ENCODE measurements around the gene AQP6. TPM values are rescaled to one million over a fixed set of nuclear protein-coding genes. Genes with fewer than 3 reads are reported as not detected.

The AQP6 gene
- total and polyA plus RNA-seq, 10 of the 15 experiments (the other 5 are each of a cell fraction or from before 2014, with no cell fraction given), result not detected

DNA sequence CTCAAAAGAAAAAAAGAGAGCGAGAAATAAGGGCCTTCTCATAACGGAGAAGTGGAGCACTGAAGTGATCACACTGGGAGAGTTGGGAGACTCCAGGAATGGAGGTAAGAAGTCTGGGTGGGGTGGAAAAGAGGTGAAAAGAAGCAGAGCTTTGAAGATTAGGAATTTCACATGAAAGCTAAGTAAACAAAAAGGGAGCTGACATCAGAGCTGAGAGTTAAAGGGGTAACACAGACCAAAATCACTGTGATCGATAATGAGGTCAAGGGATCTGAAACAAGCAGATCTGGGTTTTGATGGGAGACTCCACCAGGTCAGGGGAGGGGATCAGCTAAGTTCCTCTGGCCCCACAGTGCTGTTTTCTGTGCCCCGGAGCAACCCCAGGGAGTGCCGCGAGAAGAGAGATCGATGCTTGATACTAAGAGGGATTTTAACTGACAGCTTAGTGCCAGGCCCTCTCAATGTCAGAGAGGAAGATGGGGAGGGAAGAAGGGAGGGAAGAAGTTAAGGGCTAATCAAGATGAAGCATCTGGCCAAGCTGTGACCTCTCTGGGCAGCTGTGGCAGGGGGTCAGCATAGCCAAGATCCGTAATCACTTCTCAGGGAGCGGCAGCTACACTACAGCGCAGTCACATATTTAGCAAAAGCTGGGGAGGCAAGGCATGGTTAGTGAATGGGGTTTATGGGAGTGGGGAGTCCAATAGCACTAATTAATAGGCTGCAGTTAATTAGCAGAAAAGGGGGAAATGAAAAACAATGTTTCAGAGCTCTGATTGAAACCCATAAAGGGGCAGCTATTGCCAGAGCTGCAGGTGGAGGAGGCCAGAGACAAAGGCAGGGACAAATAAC is 8.0 kb downstream of the AQP6 start:
- DNase-seq (ENCODE audit: low read depth, low spot score), result no peak
- TF ChIP-seq ZNF274 (IDR thresholded peaks at IDR 0.05; ENCODE audit: insufficient read depth, insufficient read length), result no peak
- ChIA-PET CTCF (interaction anchor here (0.8 to 7.7 kb wide), 9 partner anchors 9 to 90 kb away, joined by 3 to 68 read pairs (median 4); no protein-coding TSS in a partner anchor), RAD21 (ENCODE audit: unreplicated experiment) (interaction anchor here (5.5 kb wide), 1 partner anchor 13 kb away, joined by 21 read pairs; no protein-coding TSS in a partner anchor), POLR2A (no interaction called here), SMC1A (ENCODE audit: uncharacterized antibody, unreplicated experiment) (interaction anchor here (0.6 to 1.2 kb wide), 2 partner anchors 13 to 23 kb away, joined by 3 read pairs; no protein-coding TSS in a partner anchor)
- no peaks in the 10 kb centered on the region for H3K4me1 ChIP-seq (ENCODE audit: control insufficient read depth, insufficient read depth, low read length)
- no peak overlapping the region for H3K27ac ChIP-seq (ENCODE audit: control insufficient read depth, insufficient read depth)
- no peak for ATAC-seq
- BruUV-seq (replicated peaks), result no TSS peak
- WGBS (ENCODE audit: insufficient coverage, insufficient replicate concordance, low lambda C conversion rate, missing lambda C conversion rate), result 98% methylated on average over 10 of the region's 10 CpGs
- in situ Hi-C loops (cut with MboI), result no loop called here
- no peaks in the 10 kb centered on the region for H3K79me2 ChIP-seq (ENCODE audit: control insufficient read depth, insufficient read depth, low read length)
- intact Hi-C loops (cut with micrococcal nuclease; ENCODE audit: unreplicated experiment), result no loop called here
- no peak overlapping the region for H3K4me3 ChIP-seq
- no peak overlapping the region for H3K9ac ChIP-seq (ENCODE audit: control insufficient read depth, insufficient read depth, low read length)
- no peaks in the 10 kb centered on the region for H3K9me3 ChIP-seq (replicated peaks; ENCODE audit: control insufficient read depth, insufficient read depth, low read length)
- no peaks in the 10 kb centered on the region; a peak in 1 of 4 replicates for H3K36me3 ChIP-seq (ENCODE audit: control insufficient read depth in 2 of 2, insufficient read depth in 2 of 2, low read length in 1 of 2)
- H4K20me1 ChIP-seq (ENCODE audit: control insufficient read depth, insufficient read depth), result no peaks in the 10 kb centered on the region
- FAIRE-seq, result no peak
- no peak overlapping the region for H3K4me2 ChIP-seq (ENCODE audit: control insufficient read depth, insufficient read depth)
- H2AFZ ChIP-seq (ENCODE audit: control insufficient read depth, low read depth, low read length), result no peak overlapping the region
- H3K27me3 ChIP-seq (replicated peaks in 1 of 2; ENCODE audit: control insufficient read depth in 2 of 2, insufficient read depth in 2 of 2, low read length in 1 of 2), result no peaks in the 10 kb centered on the region

DNA sequence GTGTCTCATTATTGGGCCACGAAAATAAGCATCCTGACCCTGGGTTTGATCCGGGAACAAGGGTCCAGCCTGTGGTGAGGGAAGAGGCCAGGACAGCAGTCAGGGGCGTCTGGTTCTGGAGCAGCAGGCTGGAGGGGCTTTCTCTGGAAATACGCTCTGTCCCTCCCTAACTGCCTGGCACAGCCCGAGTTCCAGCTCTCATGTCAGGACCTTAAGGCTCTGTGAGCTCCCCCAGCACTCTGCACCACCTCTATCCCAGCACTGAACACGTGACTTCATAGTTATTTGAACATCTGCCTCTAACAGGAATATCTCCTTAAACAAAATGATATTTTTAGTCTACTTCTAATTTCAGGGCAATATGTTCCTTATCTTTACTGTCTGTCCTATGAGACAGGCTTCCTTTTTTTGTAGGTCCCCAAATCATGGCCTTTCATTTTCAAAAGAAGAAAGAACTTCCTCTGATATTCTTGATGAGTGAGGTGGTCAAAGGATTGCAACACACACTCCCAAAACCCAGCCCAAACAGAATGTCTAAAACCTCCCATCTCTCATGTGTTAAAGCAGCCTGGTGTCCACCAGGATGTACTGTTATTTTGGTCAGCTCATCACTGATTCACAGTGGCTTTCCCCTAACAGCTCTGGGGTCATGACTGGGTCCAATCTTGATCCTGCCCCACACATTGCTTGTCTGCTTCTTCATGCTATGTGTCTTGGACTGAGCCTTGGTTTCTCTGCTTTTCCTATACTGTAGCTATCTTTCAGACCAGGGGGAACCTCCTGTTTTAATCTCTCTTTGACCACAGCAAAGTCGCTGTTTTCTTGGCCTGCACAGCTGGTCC is 9.7 kb downstream of the AQP6 start:
- no peaks in the 10 kb centered on the region for H4K20me1 ChIP-seq (ENCODE audit: control insufficient read depth, insufficient read depth)
- H3K36me3 ChIP-seq (ENCODE audit: control insufficient read depth in 2 of 2, insufficient read depth in 2 of 2, low read length in 1 of 2), result peaks cover 1 to 3% of the 10 kb centered on the region in 2 experiments; a peak in 3 of 4 replicates
- ATAC-seq (no peak), DNase-seq (ENCODE audit: low read depth, low spot score) (no peak), FAIRE-seq (no peak)
- intact Hi-C loops (cut with micrococcal nuclease; ENCODE audit: unreplicated experiment), result no loop called here
- H3K79me2 ChIP-seq (ENCODE audit: control insufficient read depth, insufficient read depth, low read length), result no peaks in the 10 kb centered on the region
- in situ Hi-C loops (cut with MboI), result no loop called here
- no peak overlapping the region for H2AFZ ChIP-seq (ENCODE audit: control insufficient read depth, low read depth, low read length)
- no peak overlapping the region for H3K9ac ChIP-seq (ENCODE audit: control insufficient read depth, insufficient read depth, low read length)
- no peaks in the 10 kb centered on the region for H3K9me3 ChIP-seq (replicated peaks; ENCODE audit: control insufficient read depth, insufficient read depth, low read length)
- POLR2A ChIA-PET, result no interaction called here
- no peak overlapping the region for H3K4me2 ChIP-seq (ENCODE audit: control insufficient read depth, insufficient read depth)
- H3K27me3 ChIP-seq (replicated peaks in 1 of 2; ENCODE audit: control insufficient read depth in 2 of 2, insufficient read depth in 2 of 2, low read length in 1 of 2), result no peaks in the 10 kb centered on the region
- TF ChIP-seq SIN3A (IDR thresholded peaks at IDR 0.05; ENCODE audit: low read depth, low read length) (no peak), YBX1 (IDR thresholded peaks at IDR 0.05) (no peak)
- H3K27ac ChIP-seq (ENCODE audit: control insufficient read depth, insufficient read depth), result no peak overlapping the region
- WGBS (ENCODE audit: insufficient coverage, insufficient replicate concordance, low lambda C conversion rate, missing lambda C conversion rate), result 81% methylated on average over 7 of the region's 7 CpGs
- H3K4me1 ChIP-seq (ENCODE audit: control insufficient read depth, insufficient read depth, low read length), result no peaks in the 10 kb centered on the region
- SMC1A ChIA-PET (ENCODE audit: uncharacterized antibody, unreplicated experiment), result interaction anchor here (0.7 to 1.0 kb wide), 3 partner anchors 10 to 24 kb away, joined by 3 read pairs; no protein-coding TSS in a partner anchor
- no peak overlapping the region for H3K4me3 ChIP-seq
- RAD21 ChIA-PET (ENCODE audit: unreplicated experiment), result interaction anchor here (5.5 kb wide), 1 partner anchor 15 kb away, joined by 21 read pairs; no protein-coding TSS in a partner anchor
- BruUV-seq (replicated peaks), result no TSS peak
- CTCF ChIA-PET, result interaction anchor here (1.0 to 7.7 kb wide), 4 partner anchors 15 to 102 kb away, joined by 3 to 68 read pairs (median 4); no protein-coding TSS in a partner anchor
